K562 (cell line): ENCODE data around the gene SDK1. TPM values are rescaled to one million over a fixed set of nuclear protein-coding genes. Genes with fewer than 3 reads are reported as not detected.

Experiments
- ATAC-seq: fragments of 200-7000 bp; cut with Tn5 transposase; 3 replicates; pipeline ENCODE4 v1.9.1; 2020; ENCODE audit warnings: moderate library complexity
- BruUV-seq: library from RNA; stranded (reverse); fragments of 400-500 nt; replicated peaks from 2 replicates; lab custom pipeline; 2021; lab: Mats Ljungman, UMichigan
- CTCF ChIA-PET: fragments of 300-600 bp; formaldehyde crosslinking; extraction: SDS; loops from one replicate; lab custom pipeline; 2021; ENCODE audit warnings: low intra/inter-chr PET ratio; lab: Yijun Ruan, JAX
- POLR2A ChIA-PET: fragments of 300-600, 350-650 bp; sonication (Branson Sonifier 250); formaldehyde crosslinking; extraction: SDS; loops from one replicate; lab custom pipeline; 2021; ENCODE audit warnings: antibody characterized with exemption, inconsistent platforms; lab: Yijun Ruan, JAX
- DNase-seq, 4 experiments: peaks; one replicate each; pipeline versions ENCODE4 v3.0.0 to v3.0.0-alpha.2; 2011 to 2018; ENCODE audit warnings: low spot score in 3 of 4, mixed read lengths in 3 of 4; ENCODE audit errors: extremely low read depth in 1 of 4
- FAIRE-seq: peaks from 2 replicates; lab custom pipeline; 2011; peaks lifted over from hg19 to GRCh38; lab: Jason Lieb, UNC
- H2AFZ ChIP-seq: 2 replicates; pipeline ENCODE4 v1.6.0; 2011; ENCODE audit warnings: low read depth, low read length, control low read depth, inconsistent platforms
- H3K27ac ChIP-seq: fragments of 200-600 bp; 3 replicates; pipeline ENCODE4 v1.8.0; 2011; ENCODE audit warnings: low read depth, mild to moderate bottlenecking, control low read depth, inconsistent platforms, low read length, moderate library complexity, mixed read lengths; ENCODE audit errors: extremely low read depth
- H3K27me3 ChIP-seq, 2 experiments: fragments of 300-600 bp in 1 of 2; 2 replicates in 1 of 2; 3 replicates in 1 of 2; pipeline versions ENCODE4 v1.6.0 to v1.8.0; 2011; ENCODE audit warnings: inconsistent platforms in 2 of 2, low read length in 2 of 2, mild to moderate bottlenecking in 1 of 2, mixed read lengths in 1 of 2, moderate library complexity in 1 of 2; ENCODE audit not compliant: control insufficient read depth in 2 of 2, insufficient read depth in 2 of 2
- H3K36me3 ChIP-seq: fragments of 300-600 bp; 3 replicates; pipeline ENCODE4 v1.8.0; 2011; ENCODE audit warnings: mild to moderate bottlenecking, low read length, inconsistent platforms; ENCODE audit not compliant: control insufficient read depth, insufficient read depth
- H3K4me1 ChIP-seq, 2 experiments: fragments of 200-600 bp in 1 of 2; replicated peaks in 1 of 2; 2 replicates in 1 of 2; 3 replicates in 1 of 2; pipeline versions ENCODE4 v1.5.1 to v1.8.0; 2011; ENCODE audit warnings: inconsistent platforms in 2 of 2, low read length in 2 of 2, mild to moderate bottlenecking in 1 of 2, mixed read lengths in 1 of 2, moderate library complexity in 1 of 2; ENCODE audit not compliant: control insufficient read depth in 2 of 2, insufficient read depth in 2 of 2
- H3K4me2 ChIP-seq: 2 replicates; pipeline ENCODE4 v1.6.1; 2011; ENCODE audit warnings: low read length, control low read depth, inconsistent platforms, mixed read lengths; ENCODE audit not compliant: insufficient read depth
- H3K4me3 ChIP-seq: fragments of 200-600 bp; sonication (generic), shearing (Covaris generic); 2 replicates; pipeline ENCODE4 v1.5.1; 2016; ENCODE audit warnings: control low read depth, inconsistent platforms
- H3K79me2 ChIP-seq: fragments of 200-600 bp; 3 replicates; pipeline ENCODE4 v1.8.0; 2011; ENCODE audit warnings: low read length, inconsistent platforms; ENCODE audit not compliant: control insufficient read depth, insufficient read depth
- H3K9ac ChIP-seq, 2 experiments: 2 replicates each; pipeline versions ENCODE4 v1.6.0 to v1.6.1; 2011; ENCODE audit warnings: low read depth in 2 of 2, low read length in 2 of 2, control low read depth in 1 of 2, inconsistent platforms in 1 of 2, mild to moderate bottlenecking in 1 of 2, mixed read lengths in 1 of 2; ENCODE audit not compliant: insufficient read depth in 1 of 2
- H3K9me1 ChIP-seq: one replicate; pipeline ENCODE4 v1.6.0; 2011; ENCODE audit warnings: inconsistent platforms, mild to moderate bottlenecking, low read length, moderate library complexity; ENCODE audit not compliant: control insufficient read depth, insufficient read depth
- H3K9me3 ChIP-seq: replicated peaks from 2 replicates; pipeline ENCODE4 v1.5.1; 2011; ENCODE audit warnings: low read depth, low read length, inconsistent platforms; ENCODE audit not compliant: control insufficient read depth, insufficient read depth
- H4K20me1 ChIP-seq: replicated peaks from 2 replicates; pipeline ENCODE4 v1.6.1; 2011; ENCODE audit warnings: low read length, inconsistent platforms, mixed read lengths; ENCODE audit not compliant: control insufficient read depth, insufficient read depth
- CHD4 ChIP-seq: fragments of 200-600 bp; sonication (generic); IDR thresholded peaks from 3 replicates; pipeline ENCODE4 v1.6.1; 2012; ENCODE audit warnings: low read depth, mild to moderate bottlenecking, mixed read lengths, low read length, inconsistent platforms; ENCODE audit not compliant: insufficient read depth, insufficient replicate concordance, poor library complexity, severe bottlenecking
- EP300 ChIP-seq: IDR thresholded peaks from 2 replicates; pipeline ENCODE4 v1.6.1; 2012; ENCODE audit warnings: low read length, improper control_type of control experiment
- FOXP4 ChIP-seq: sonication (generic); formaldehyde crosslinking; IDR thresholded peaks from 2 replicates; pipeline ENCODE4 v1.8.0; 2022; ENCODE audit warnings: mild to moderate bottlenecking, missing genetic modification reagents, borderline replicate concordance
- HDAC1 ChIP-seq, 2 experiments: fragments of 450-650 bp; IDR thresholded peaks; 2 replicates each; pipeline ENCODE4 v1.6.1; 2016 to 2017; ENCODE audit warnings: inconsistent platforms in 1 of 2, mild to moderate bottlenecking in 1 of 2, moderate library complexity in 1 of 2
- HDAC8 ChIP-seq: fragments of 450-650 bp; IDR thresholded peaks from 2 replicates; pipeline ENCODE4 v1.6.1; 2016; ENCODE audit warnings: mild to moderate bottlenecking, missing genetic modification characterization, moderate library complexity, missing compliant biosample characterization
- HOMEZ ChIP-seq: fragments of 250-450 bp; sonication (Bioruptor Pico); IDR thresholded peaks from 2 replicates; pipeline ENCODE4 v1.4.0; 2020; ENCODE audit warnings: mild to moderate bottlenecking, moderate library complexity
- KDM5B ChIP-seq: fragments of 200-600 bp; sonication (generic); IDR thresholded peaks from 2 replicates; pipeline ENCODE4 v1.6.1; 2012; ENCODE audit warnings: low read depth, mild to moderate bottlenecking, moderate library complexity, low read length, control low read depth, inconsistent platforms; ENCODE audit not compliant: insufficient replicate concordance
- NR2F6 ChIP-seq: fragments of 450-650 bp; formaldehyde crosslinking; IDR thresholded peaks from 2 replicates; pipeline ENCODE4 v1.4.0; 2020; ENCODE audit warnings: mild to moderate bottlenecking
- POLR2H ChIP-seq: IDR thresholded peaks from 2 replicates; pipeline ENCODE4 v1.6.1; 2016; ENCODE audit warnings: missing genetic modification characterization, low read depth, mild to moderate bottlenecking, control low read depth, missing compliant biosample characterization, moderate library complexity
- POLR3A ChIP-seq: IDR thresholded peaks from 2 replicates; pipeline ENCODE4 v1.6.1; 2011; ENCODE audit warnings: borderline replicate concordance, mild to moderate bottlenecking, moderate library complexity; ENCODE audit not compliant: insufficient read length, insufficient read depth; ENCODE audit errors: extremely low read depth
- POU5F1 ChIP-seq: fragments of 150-350 bp; IDR thresholded peaks from 2 replicates; pipeline ENCODE4 v1.6.1; 2014; ENCODE audit warnings: borderline replicate concordance, low read length, low read depth, mild to moderate bottlenecking; ENCODE audit not compliant: partially characterized antibody
- PTBP1 ChIP-seq: fragments of 200-400 bp; formaldehyde crosslinking; IDR thresholded peaks from 2 replicates; pipeline ENCODE4 v1.6.1; 2017; ENCODE audit warnings: low read depth, low read length
- RBM25 ChIP-seq: fragments of 200-400 bp; formaldehyde crosslinking; IDR thresholded peaks from 2 replicates; pipeline ENCODE4 v1.6.1; 2018; ENCODE audit warnings: low read length, low read depth, moderate library complexity; ENCODE audit not compliant: severe bottlenecking
- TFAP4 ChIP-seq: sonication (generic); formaldehyde crosslinking; IDR thresholded peaks from 2 replicates; pipeline ENCODE4 v1.8.0; 2022; ENCODE audit warnings: missing genetic modification reagents, mild to moderate bottlenecking, moderate library complexity, borderline replicate concordance
- YBX1 ChIP-seq: fragments of 450-650 bp; IDR thresholded peaks from 2 replicates; pipeline ENCODE4 v1.7.1; 2016; ENCODE audit warnings: mild to moderate bottlenecking
- ZNF140 ChIP-seq: fragments of 250-450 bp; sonication (Bioruptor Pico); IDR thresholded peaks from 2 replicates; pipeline ENCODE4 v1.8.0; 2021; ENCODE audit warnings: moderate library complexity, mild to moderate bottlenecking, inconsistent platforms
- WGBS: fragments of 100-300 bp; shearing (Covaris generic); methylation state at CpG from one replicate; pipeline ENCODE4 v1.1.6; 2016; ENCODE audit warnings: low coverage, mixed read lengths; ENCODE audit not compliant: insufficient coverage; ENCODE audit errors: missing lambda C conversion rate; 5-methylcytosine and 5-hydroxymethylcytosine counted together
- in situ Hi-C: fragments of 300-500 bp; cut with MboI; formaldehyde crosslinking; loops from 4 replicates; pipeline ENCODE4 v1.15.0; 2018; ENCODE audit warnings: inconsistent platforms, mixed read lengths
- intact Hi-C: fragments of 100-400 bp; cut with micrococcal nuclease; formaldehyde crosslinking; loops from 2 replicates; pipeline ENCODE4 v1.14.2; 2022
- polyA plus RNA-seq, 8 experiments: library from polyadenylated mRNA; depleted of rRNA in 4 of 8; stranded (reverse) in 5 of 8; unstranded in 3 of 8; fragments of >200 nt; fragmentation: Nextera tagmentation in 2 of 8; fragmentation: Illumina TruSeq in 1 of 8; extraction: Ambion mirVana in 2 of 8; extraction: Trizol in 1 of 8; gene quantifications; 2 replicates each; pipeline versions ENCODE4 v1.2.1 to v1.2.3, GENCODE V29; 2011 to 2014; ENCODE audit warnings: inconsistent platforms in 1 of 8, missing spikeins in 1 of 8
- total RNA-seq, 7 experiments: library from RNA; depleted of rRNA in 6 of 7; stranded (reverse); fragments of >200 nt in 6 of 7; fragmentation: Illumina TruSeq in 2 of 7; extraction: Trizol in 2 of 7; gene quantifications; 2 replicates each; pipeline versions ENCODE4 v1.2.1 to v1.2.3, GENCODE V29; 2011 to 2021; ENCODE audit warnings: low replicate concordance in 1 of 7

Gene SDK1
- total and polyA plus RNA-seq, 9 of the 15 experiments (the other 6 are each of a cell fraction or from before 2014, with no cell fraction given), result 0.16 TPM; not detected in 8

GRCh38 chr7:4050126-4050660 is 749.1 kb downstream of the SDK1 start:
- no peaks in the 10 kb centered on the region for H3K4me1 ChIP-seq

More at GRCh38 chr7:4050126-4050660, 749.1 kb downstream of the SDK1 start:
- Histone ChIP-seq H3K9me3 (no peaks in the 10 kb centered on the region), H3K79me2 (no peaks in the 10 kb centered on the region), H3K4me2 (no peak overlapping the region), H4K20me1 (no peaks in the 10 kb centered on the region), H3K4me3 (no peak overlapping the region), H3K9me1 (no peaks in the 10 kb centered on the region), H3K9ac (no peak overlapping the region), H2AFZ (no peak overlapping the region), H3K36me3 (no peaks in the 10 kb centered on the region), H3K27ac (no peak overlapping the region), H3K27me3 (peaks cover 5 to 19% of the 10 kb centered on the region in 2 experiments; a peak in 3 of 5 replicates)
- FAIRE-seq, result no peak
- BruUV-seq, result no TSS peak
- under 1% methylated on average over 11 of the region's 11 CpGs for WGBS
- TF ChIP-seq TFAP4 (no peak), FOXP4 (CRISPR knock-in tag) (no peak), ZNF140 (no peak), CHD4 (no peak), EP300 (no peak), HDAC8 (tag) (no peak), HDAC1 (IDR thresholded peaks at IDR 0.05) (no peak), POLR3A (no peak), KDM5B (no peak), RBM25 (no peak), POLR2H (no peak), PTBP1 (no peak), NR2F6 (CRISPR knock-in tag) (no peak), YBX1 (no peak), HOMEZ (no peak), POU5F1 (no peak)
- ChIA-PET POLR2A (interaction anchor here (0.7 kb wide), 1 partner anchor 79 kb away, joined by 3 read pairs; no protein-coding TSS in a partner anchor), CTCF (no interaction called here)
- in situ Hi-C loops, result no loop called here
- intact Hi-C loops, result no loop called here
- ATAC-seq, result no peak
- DNase-seq, result no peak
